OCI-LY1 (cell line): ENCODE data around the gene ZNF507.

Experiments
- CTCF ChIP-seq: fragments of 200-600 bp; sonication (generic), shearing (Covaris generic); IDR thresholded peaks from 2 replicates; pipeline ENCODE4 v1.5.1; 2017; ENCODE audit warnings: mild to moderate bottlenecking, antibody characterized with exemption, low read length, moderate library complexity, mixed read lengths
- EZH2 ChIP-seq: fragments of 200-600 bp; sonication (generic), shearing (Covaris generic); IDR thresholded peaks from 2 replicates; pipeline ENCODE4 v1.8.0; 2017; ENCODE audit warnings: borderline replicate concordance, mixed run types, mild to moderate bottlenecking, antibody characterized with exemption, low read length, moderate library complexity, mixed read lengths

- TF ChIP-seq CTCF (no peak), EZH2 (no peak)
These were observed 42.6 kb upstream of the ZNF507 start for GRCh38 chr19:32302778-32303177.
